Bronchial epithelial cell (primary cell): ENCODE data around the gene DZIP3. TPM values are rescaled to one million over a fixed set of nuclear protein-coding genes. Genes with fewer than 3 reads are reported as not detected.

Experiments used
- DNase-seq: peaks from one replicate; pipeline ENCODE4 v3.0.0-alpha.2; 2010; ENCODE audit warnings: low read depth
- FAIRE-seq: peaks from 2 replicates; lab custom pipeline; 2011; peaks lifted over from hg19 to GRCh38; lab: Jason Lieb, UNC
- H3K27me3 ChIP-seq: 2 replicates; pipeline ENCODE4 v1.5.1; 2011; ENCODE audit warnings: low read length; ENCODE audit not compliant: control insufficient read depth, insufficient read depth
- H3K36me3 ChIP-seq: 2 replicates; pipeline ENCODE4 v1.5.1; 2011; ENCODE audit warnings: low read length; ENCODE audit not compliant: control insufficient read depth, insufficient read depth
- H3K4me3 ChIP-seq: 2 replicates; pipeline ENCODE4 v1.5.1; 2011; ENCODE audit warnings: mild to moderate bottlenecking, low read depth, low read length, control low read depth
- CTCF ChIP-seq: IDR thresholded peaks from 2 replicates; pipeline ENCODE4 v1.5.1; 2011; ENCODE audit warnings: mild to moderate bottlenecking, moderate library complexity, low read length, control low read depth, inconsistent platforms; ENCODE audit not compliant: insufficient read depth, severe bottlenecking
- total RNA-seq: library from RNA; depleted of rRNA; stranded (reverse); fragments of >200 nt; gene quantifications from 2 replicates; pipeline ENCODE4 v1.2.1, GENCODE V29; 2014

DZIP3 gene
- 1.3 and 1.6 TPM in 2 replicates for total RNA-seq

- no peaks in the 10 kb centered on the region for H3K36me3 ChIP-seq
- no peak for TF ChIP-seq CTCF
- peak; percentile 96 for DNase-seq
- no peak for FAIRE-seq
- peak within 1 kb of the TSS; percentile 52 for H3K4me3 ChIP-seq
- H3K27me3 ChIP-seq = no peaks in the 10 kb centered on the region
Measured at GRCh38 chr3:108589081-108589997, at the start of gene DZIP3, which contains the start of gene CIP2A. Gene DZIP3 (plus strand): TSS chr3:108589722. CDS start chr3:108605407, 15,685 bp downstream. Gene CIP2A (minus strand): TSS chr3:108589438. CDS start chr3:108589375, 63 bp downstream.

- TF ChIP-seq CTCF = no peak
- H3K27me3 ChIP-seq = no peaks in the 10 kb centered on the region
- no peak for DNase-seq
- peaks cover 1% of the 10 kb centered on the region for H3K36me3 ChIP-seq
- H3K4me3 ChIP-seq = no peak overlapping the region
- no peak for FAIRE-seq
Measured at GRCh38 chr3:108546247-108546646, 43.3 kb upstream of the DZIP3 start.

GRCh38 chr3:108546692-108547091, 42.8 kb upstream of the DZIP3 start:
- no peak overlapping the region for H3K4me3 ChIP-seq
- DNase-seq (no peak), FAIRE-seq (no peak)
- H3K27me3 ChIP-seq = no peaks in the 10 kb centered on the region
- peaks cover 1% of the 10 kb centered on the region for H3K36me3 ChIP-seq
- no peak for TF ChIP-seq CTCF

GRCh38 chr3:108548304-108548703, 41.2 kb upstream of the DZIP3 start:
- Histone ChIP-seq H3K27me3 (no peaks in the 10 kb centered on the region), H3K4me3 (no peak overlapping the region), H3K36me3 (peaks cover 1% of the 10 kb centered on the region)
- TF ChIP-seq CTCF = no peak
- FAIRE-seq (no peak), DNase-seq (peak; percentile 35)

GRCh38 chr3:108548886-108549285, 40.6 kb upstream of the DZIP3 start:
- no peak for FAIRE-seq

More at GRCh38 chr3:108548886-108549285, 40.6 kb upstream of the DZIP3 start:
- DNase-seq = no peak
- no peak overlapping the region for H3K4me3 ChIP-seq
- no peaks in the 10 kb centered on the region for H3K36me3 ChIP-seq
- no peaks in the 10 kb centered on the region for H3K27me3 ChIP-seq
- TF ChIP-seq CTCF = no peak
